Gastroesophageal sphincter (tissue), 3 donors: ENCODE data around the gene COL8A1.

ENCODE experiments used
- EP300 ChIP-seq: sonication (generic); formaldehyde crosslinking; IDR thresholded peaks from one replicate; pipeline ENCODE4 v1.6.1; 2017; ENCODE audit warnings: antibody characterized with exemption, mild to moderate bottlenecking
- TF ChIP-seq, protein P1 (sequence below), 4 experiments: fragments of 200-600 bp in 2 of 4; fragments of 450-650 bp in 2 of 4; sonication (generic) in 1 of 4; IDR thresholded peaks; one replicate each; pipeline ENCODE4 v1.5.1; 2017 to 2019; ENCODE audit warnings: antibody characterized with exemption in 4 of 4, mild to moderate bottlenecking in 2 of 4, moderate library complexity in 2 of 4

DNA sequence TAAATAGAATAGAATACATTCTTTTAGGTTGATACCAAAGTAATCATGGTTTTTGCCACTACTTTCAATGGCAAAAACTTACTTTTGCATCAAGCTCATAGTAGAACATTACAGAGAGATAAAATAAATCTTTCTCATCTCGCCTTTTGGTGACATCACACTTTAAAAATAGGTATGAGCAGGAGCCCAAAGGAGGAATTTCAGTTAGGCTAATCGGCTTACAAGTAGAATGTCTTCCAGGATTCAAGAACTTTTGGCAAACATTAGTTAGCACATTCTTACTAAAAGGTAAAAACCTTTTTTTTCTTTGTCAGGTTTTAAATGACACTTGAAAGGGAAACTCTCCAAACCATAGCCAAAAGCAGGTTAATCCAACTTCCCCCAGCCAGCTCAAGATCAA lies 119.6 kb downstream of the COL8A1 start:
- TF ChIP-seq, protein P1, sequence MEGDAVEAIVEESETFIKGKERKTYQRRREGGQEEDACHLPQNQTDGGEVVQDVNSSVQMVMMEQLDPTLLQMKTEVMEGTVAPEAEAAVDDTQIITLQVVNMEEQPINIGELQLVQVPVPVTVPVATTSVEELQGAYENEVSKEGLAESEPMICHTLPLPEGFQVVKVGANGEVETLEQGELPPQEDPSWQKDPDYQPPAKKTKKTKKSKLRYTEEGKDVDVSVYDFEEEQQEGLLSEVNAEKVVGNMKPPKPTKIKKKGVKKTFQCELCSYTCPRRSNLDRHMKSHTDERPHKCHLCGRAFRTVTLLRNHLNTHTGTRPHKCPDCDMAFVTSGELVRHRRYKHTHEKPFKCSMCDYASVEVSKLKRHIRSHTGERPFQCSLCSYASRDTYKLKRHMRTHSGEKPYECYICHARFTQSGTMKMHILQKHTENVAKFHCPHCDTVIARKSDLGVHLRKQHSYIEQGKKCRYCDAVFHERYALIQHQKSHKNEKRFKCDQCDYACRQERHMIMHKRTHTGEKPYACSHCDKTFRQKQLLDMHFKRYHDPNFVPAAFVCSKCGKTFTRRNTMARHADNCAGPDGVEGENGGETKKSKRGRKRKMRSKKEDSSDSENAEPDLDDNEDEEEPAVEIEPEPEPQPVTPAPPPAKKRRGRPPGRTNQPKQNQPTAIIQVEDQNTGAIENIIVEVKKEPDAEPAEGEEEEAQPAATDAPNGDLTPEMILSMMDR (IDR thresholded peaks at IDR 0.05): no peak
- TF ChIP-seq EP300: no peak
